GM23338 (cell line): ENCODE results near the gene TET2. TPM values are rescaled to one million over a fixed set of nuclear protein-coding genes. Genes with fewer than 3 reads are reported as not detected.

ENCODE experiments used
- ATAC-seq: fragments of 200-7000 bp; cut with Tn5 transposase; 3 replicates; pipeline ENCODE4 v1.9.1; 2020
- DNase-seq: peaks from one replicate; pipeline ENCODE4 v3.0.0-alpha.2; 2015; ENCODE audit warnings: low spot score
- H2AFZ ChIP-seq: fragments of 200-600 bp; sonication (generic); 2 replicates; pipeline ENCODE4 v1.8.0; 2016; ENCODE audit warnings: antibody characterized with exemption, mild to moderate bottlenecking, moderate library complexity
- H3F3A ChIP-seq: fragments of 200-600 bp; sonication (generic); replicated peaks from 2 replicates; pipeline ENCODE4 v1.8.0; 2017; ENCODE audit warnings: antibody characterized with exemption, mixed run types, low read depth
- H3K27ac ChIP-seq: fragments of 200-600 bp; sonication (generic); 2 replicates; pipeline ENCODE4 v1.6.1; 2016; ENCODE audit warnings: low read depth
- H3K27me3 ChIP-seq: fragments of 200-600 bp; sonication (generic); 2 replicates; pipeline ENCODE4 v1.8.0; 2016; ENCODE audit warnings: mild to moderate bottlenecking, mixed run types, moderate library complexity; ENCODE audit not compliant: insufficient read depth
- H3K36me3 ChIP-seq: fragments of 200-600 bp; sonication (generic); 2 replicates; pipeline ENCODE4 v1.8.0; 2016; ENCODE audit warnings: mild to moderate bottlenecking; ENCODE audit not compliant: insufficient read depth
- H3K4me1 ChIP-seq: fragments of 200-600 bp; sonication (generic); 2 replicates; pipeline ENCODE4 v1.8.0; 2016; ENCODE audit warnings: mild to moderate bottlenecking, moderate library complexity; ENCODE audit not compliant: insufficient read depth
- H3K4me2 ChIP-seq: fragments of 200-600 bp; sonication (generic); 2 replicates; pipeline ENCODE4 v1.7.1; 2017; ENCODE audit warnings: mixed run types
- H3K4me3 ChIP-seq: fragments of 200-600 bp; sonication (generic); 2 replicates; pipeline ENCODE4 v1.6.1; 2016; ENCODE audit warnings: mixed run types
- H3K79me2 ChIP-seq: fragments of 200-600 bp; sonication (generic); replicated peaks from 2 replicates; pipeline ENCODE4 v1.8.0; 2017; ENCODE audit warnings: mild to moderate bottlenecking; ENCODE audit not compliant: insufficient read depth
- H3K9me2 ChIP-seq: fragments of 200-600 bp; sonication (generic); 2 replicates; pipeline ENCODE4 v1.8.0; 2017; ENCODE audit not compliant: insufficient read depth
- H4K20me1 ChIP-seq: fragments of 200-600 bp; sonication (generic); replicated peaks from 2 replicates; pipeline ENCODE4 v1.8.0; 2017; ENCODE audit warnings: mild to moderate bottlenecking; ENCODE audit not compliant: insufficient read depth
- H3K27ac Mint-ChIP-seq: 2 replicates; pipeline ENCODE4 v1.8.0; 2020; ENCODE audit warnings: inconsistent platforms, mild to moderate bottlenecking, moderate library complexity, mixed read lengths
- H3K27me3 Mint-ChIP-seq: 3 replicates; pipeline ENCODE4 v1.8.0; 2022; ENCODE audit warnings: low read depth, mild to moderate bottlenecking, moderate library complexity, mixed read lengths, inconsistent platforms; ENCODE audit not compliant: insufficient read depth, poor library complexity
- H3K36me3 Mint-ChIP-seq: 3 replicates; pipeline ENCODE4 v1.8.0; 2021; ENCODE audit warnings: low read depth, mild to moderate bottlenecking, inconsistent platforms, moderate library complexity, mixed read lengths
- H3K4me1 Mint-ChIP-seq: 3 replicates; pipeline ENCODE4 v1.8.0; 2020; ENCODE audit warnings: mild to moderate bottlenecking, inconsistent platforms, mixed read lengths
- H3K4me3 Mint-ChIP-seq: 3 replicates; pipeline ENCODE4 v1.8.0; 2021; ENCODE audit warnings: moderate library complexity, mild to moderate bottlenecking, inconsistent platforms, mixed read lengths
- H3K9me3 Mint-ChIP-seq: 3 replicates; pipeline ENCODE4 v1.8.0; 2020; ENCODE audit warnings: moderate library complexity, mild to moderate bottlenecking, inconsistent platforms, mixed read lengths
- CREB1 ChIP-seq: fragments of 250-450 bp; sonication (Bioruptor Pico); IDR thresholded peaks from 2 replicates; pipeline ENCODE4 v1.5.0; 2020; ENCODE audit warnings: low read depth, mild to moderate bottlenecking, moderate library complexity
- CTCF ChIP-seq, 2 experiments: fragments of 200-600 bp in 1 of 2; sonication (generic) in 1 of 2; conservative IDR thresholded peaks; 2 replicates each; pipeline versions ENCODE4 v1.5.1 to v1.6.1; 2016 to 2017; ENCODE audit warnings: antibody characterized with exemption in 2 of 2, low read depth in 2 of 2, mild to moderate bottlenecking in 2 of 2, moderate library complexity in 1 of 2
- ETS1 ChIP-seq: IDR thresholded peaks from 2 replicates; pipeline ENCODE4 v1.6.1; 2016; ENCODE audit warnings: antibody characterized with exemption
- EZH2 ChIP-seq: fragments of 200-600 bp; sonication (generic); IDR thresholded peaks from one replicate; pipeline ENCODE4 v1.8.0; 2017; ENCODE audit warnings: antibody characterized with exemption, mild to moderate bottlenecking, low read depth; ENCODE audit not compliant: unreplicated experiment
- EZH2phosphoT487 ChIP-seq: fragments of 200-600 bp; sonication (generic); IDR thresholded peaks from one replicate; pipeline ENCODE4 v1.8.1; 2018; ENCODE audit warnings: antibody characterized with exemption; ENCODE audit not compliant: unreplicated experiment
- JUNB ChIP-seq: IDR thresholded peaks from one replicate; pipeline ENCODE4 v1.6.1; 2016; ENCODE audit warnings: antibody characterized with exemption; ENCODE audit not compliant: unreplicated experiment
- NANOG ChIP-seq: IDR thresholded peaks from 2 replicates; pipeline ENCODE4 v1.6.1; 2016; ENCODE audit warnings: antibody characterized with exemption, borderline replicate concordance
- POLR2AphosphoS5 ChIP-seq: IDR thresholded peaks from 2 replicates; pipeline ENCODE4 v1.6.1; 2016; ENCODE audit warnings: antibody characterized with exemption, low read depth
- STAT1 ChIP-seq: IDR thresholded peaks from one replicate; pipeline ENCODE4 v1.6.1; 2016; ENCODE audit warnings: antibody characterized with exemption; ENCODE audit not compliant: unreplicated experiment
- ZNF114 ChIP-seq: fragments of 250-450 bp; sonication (Bioruptor Pico); IDR thresholded peaks from 2 replicates; pipeline ENCODE4 v1.5.0; 2020; ENCODE audit warnings: mild to moderate bottlenecking, moderate library complexity
- ZNF331 ChIP-seq: fragments of 250-450 bp; sonication (Bioruptor Pico); IDR thresholded peaks from 2 replicates; pipeline ENCODE4 v1.5.0; 2020; ENCODE audit warnings: low read depth, mild to moderate bottlenecking, moderate library complexity
- ZNF462 ChIP-seq: fragments of 250-450 bp; sonication (Bioruptor Pico); IDR thresholded peaks from 2 replicates; pipeline ENCODE4 v1.5.0; 2020; ENCODE audit warnings: mild to moderate bottlenecking, moderate library complexity
- polyA plus RNA-seq: library from polyadenylated mRNA; unstranded; fragments of >200 nt; fragmentation: Nextera tagmentation; extraction: Ambion mirVana; gene quantifications from 2 replicates; pipeline ENCODE4 v1.2.1, GENCODE V29; 2016
- total RNA-seq: library from RNA; depleted of rRNA; stranded (reverse); fragments of >200 nt; shearing (Covaris generic); gene quantifications from 2 replicates; pipeline ENCODE4 v1.2.3, GENCODE V29; 2014
- TF ChIP-seq, protein P1 (sequence below): IDR thresholded peaks from one replicate; pipeline ENCODE4 v1.6.1; 2018; ENCODE audit warnings: antibody characterized with exemption; ENCODE audit not compliant: unreplicated experiment

The TET2 gene
- total and polyA plus RNA-seq, 2 experiments from 2014 or later = 1.2 to 2.2 TPM

DNA sequence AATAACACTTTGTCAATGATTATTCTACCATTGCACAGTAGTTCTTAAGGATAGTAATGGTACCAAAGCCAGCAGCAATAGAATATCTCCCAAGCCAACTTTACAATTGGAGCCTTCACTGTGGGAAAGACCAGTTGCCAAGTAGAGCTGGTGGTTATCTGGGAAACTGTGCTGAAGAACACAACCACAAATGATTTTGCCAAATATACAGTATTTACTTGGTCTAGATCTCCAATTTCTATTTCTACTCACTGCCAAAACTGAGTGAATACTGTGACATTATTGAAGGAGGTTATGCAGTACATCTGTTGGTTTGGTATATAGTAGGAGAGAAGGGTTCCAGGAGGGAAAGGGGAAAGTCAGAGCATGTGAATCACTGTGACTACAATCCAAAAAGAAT is 3.8 kb downstream of the TET2 start (continued):
- TF ChIP-seq ZNF331 (CRISPR knock-in tag) = no peak

DNA sequence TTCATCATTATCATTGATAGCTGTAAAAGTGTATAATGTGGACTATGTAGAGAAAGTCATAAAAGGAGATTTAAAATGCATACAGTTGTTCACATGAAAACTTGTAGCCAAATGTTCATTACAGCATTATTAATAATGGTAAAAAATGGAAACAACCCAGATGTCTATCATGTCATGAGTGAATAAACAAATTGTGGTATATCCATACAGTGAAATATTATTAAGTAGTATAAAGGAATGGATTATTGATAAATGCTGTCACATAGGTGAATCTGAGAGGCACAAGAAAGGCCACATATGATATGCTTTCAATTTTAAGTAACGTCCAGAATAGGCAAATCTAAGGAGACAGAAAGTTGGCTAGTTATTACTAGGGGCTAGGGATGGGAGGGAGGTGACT is 7.1 kb downstream of the TET2 start:
- H3K4me3 ChIP-seq = no peak overlapping the region
- no peaks in the 10 kb centered on the region for H3F3A ChIP-seq
- DNase-seq (no peak), ATAC-seq (no peak)
- Mint-ChIP-seq H3K9me3 (no peaks in the 10 kb centered on the region), H3K36me3 (no peaks in the 10 kb centered on the region), H3K27me3 (peaks cover 27% of the 10 kb centered on the region), H3K27ac (no peak overlapping the region), H3K4me3 (no peak overlapping the region), H3K4me1 (peaks cover 8% of the 10 kb centered on the region; the same call in 2 of the 3 replicates)
- no peaks in the 10 kb centered on the region; the same call in none of the 2 replicates for H4K20me1 ChIP-seq
- H3K4me1 ChIP-seq = peaks cover 4% of the 10 kb centered on the region; the same call in 1 of the 2 replicates
- TF ChIP-seq, protein P1, sequence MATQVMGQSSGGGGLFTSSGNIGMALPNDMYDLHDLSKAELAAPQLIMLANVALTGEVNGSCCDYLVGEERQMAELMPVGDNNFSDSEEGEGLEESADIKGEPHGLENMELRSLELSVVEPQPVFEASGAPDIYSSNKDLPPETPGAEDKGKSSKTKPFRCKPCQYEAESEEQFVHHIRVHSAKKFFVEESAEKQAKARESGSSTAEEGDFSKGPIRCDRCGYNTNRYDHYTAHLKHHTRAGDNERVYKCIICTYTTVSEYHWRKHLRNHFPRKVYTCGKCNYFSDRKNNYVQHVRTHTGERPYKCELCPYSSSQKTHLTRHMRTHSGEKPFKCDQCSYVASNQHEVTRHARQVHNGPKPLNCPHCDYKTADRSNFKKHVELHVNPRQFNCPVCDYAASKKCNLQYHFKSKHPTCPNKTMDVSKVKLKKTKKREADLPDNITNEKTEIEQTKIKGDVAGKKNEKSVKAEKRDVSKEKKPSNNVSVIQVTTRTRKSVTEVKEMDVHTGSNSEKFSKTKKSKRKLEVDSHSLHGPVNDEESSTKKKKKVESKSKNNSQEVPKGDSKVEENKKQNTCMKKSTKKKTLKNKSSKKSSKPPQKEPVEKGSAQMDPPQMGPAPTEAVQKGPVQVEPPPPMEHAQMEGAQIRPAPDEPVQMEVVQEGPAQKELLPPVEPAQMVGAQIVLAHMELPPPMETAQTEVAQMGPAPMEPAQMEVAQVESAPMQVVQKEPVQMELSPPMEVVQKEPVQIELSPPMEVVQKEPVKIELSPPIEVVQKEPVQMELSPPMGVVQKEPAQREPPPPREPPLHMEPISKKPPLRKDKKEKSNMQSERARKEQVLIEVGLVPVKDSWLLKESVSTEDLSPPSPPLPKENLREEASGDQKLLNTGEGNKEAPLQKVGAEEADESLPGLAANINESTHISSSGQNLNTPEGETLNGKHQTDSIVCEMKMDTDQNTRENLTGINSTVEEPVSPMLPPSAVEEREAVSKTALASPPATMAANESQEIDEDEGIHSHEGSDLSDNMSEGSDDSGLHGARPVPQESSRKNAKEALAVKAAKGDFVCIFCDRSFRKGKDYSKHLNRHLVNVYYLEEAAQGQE = no peak
- TF ChIP-seq NANOG (no peak), ZNF331 (CRISPR knock-in tag) (no peak), CREB1 (CRISPR knock-in tag) (no peak), EZH2phosphoT487 (no peak), POLR2AphosphoS5 (no peak), ZNF462 (no peak), JUNB (no peak), CTCF (conservative IDR thresholded peaks at IDR 0.05; ENCODE audit: low read depth in 2 of 2) (no peak), ZNF114 (CRISPR knock-in tag) (no peak), STAT1 (no peak), ETS1 (no peak), EZH2 (no peak)
- H3K36me3 ChIP-seq = no peaks in the 10 kb centered on the region
- H3K4me2 ChIP-seq = no peak overlapping the region
- H3K9me2 ChIP-seq = no peaks in the 10 kb centered on the region
- no peak overlapping the region for H2AFZ ChIP-seq
- H3K79me2 ChIP-seq = no peaks in the 10 kb centered on the region; the same call in 1 of the 2 replicates
- peaks cover 63% of the 10 kb centered on the region for H3K27me3 ChIP-seq
- no peak overlapping the region for H3K27ac ChIP-seq
